Tibial artery (tissue), 4 donors: Measurements from ENCODE around the gene ACBD3.

Source experiments
- DNase-seq, 2 donors: peaks; one replicate each; pipeline ENCODE4 v3.0.0-alpha.2; 2019
- H3K27ac ChIP-seq, 2 donors: fragments of 200-600 bp; sonication (generic) in 1 of 2; 1 replicate in 1 of 2; 2 replicates in 1 of 2; pipeline ENCODE4 v1.5.1; 2018 to 2019; ENCODE audit warnings: mild to moderate bottlenecking in 1 of 2
- H3K27me3 ChIP-seq, 2 donors: fragments of 200-600 bp; sonication (generic) in 1 of 2; one replicate each; pipeline versions ENCODE4 v1.5.1 to v1.6.0; 2016 to 2019
- H3K36me3 ChIP-seq, 3 donors: fragments of 200-600 bp; sonication (generic) in 2 of 3; one replicate each; pipeline ENCODE4 v1.5.1; 2016 to 2019; ENCODE audit warnings: mild to moderate bottlenecking in 2 of 3
- H3K4me1 ChIP-seq, 4 donors: fragments of 200-600 bp; sonication (generic) in 2 of 4; 1 replicate in 3 of 4; 2 replicates in 1 of 4; pipeline ENCODE4 v1.5.1; 2016 to 2019
- H3K4me3 ChIP-seq, 2 donors: fragments of 200-600 bp; sonication (generic) in 1 of 2; 1 replicate in 1 of 2; 2 replicates in 1 of 2; pipeline ENCODE4 v1.5.1; 2018 to 2019; ENCODE audit warnings: mild to moderate bottlenecking in 2 of 2
- H3K9me3 ChIP-seq, 3 donors: fragments of 200-600 bp; sonication (generic) in 1 of 3; one replicate each; pipeline ENCODE4 v1.5.1; 2016 to 2019
- intact Hi-C: fragments of 100-400 bp; cut with DNase I; formaldehyde crosslinking; loops from one replicate; pipeline ENCODE4 v1.15.0; 2023; ENCODE audit warnings: low total_unique reads
- TF ChIP-seq, protein P1 (sequence below), 2 experiments: fragments of 200-600 bp in 1 of 2; fragments of 450-650 bp in 1 of 2; IDR thresholded peaks; one replicate each; pipeline ENCODE4 v1.5.1; 2017 to 2019; ENCODE audit warnings: antibody characterized with exemption in 2 of 2, mild to moderate bottlenecking in 1 of 2, moderate library complexity in 1 of 2

Gene ACBD3

DNA sequence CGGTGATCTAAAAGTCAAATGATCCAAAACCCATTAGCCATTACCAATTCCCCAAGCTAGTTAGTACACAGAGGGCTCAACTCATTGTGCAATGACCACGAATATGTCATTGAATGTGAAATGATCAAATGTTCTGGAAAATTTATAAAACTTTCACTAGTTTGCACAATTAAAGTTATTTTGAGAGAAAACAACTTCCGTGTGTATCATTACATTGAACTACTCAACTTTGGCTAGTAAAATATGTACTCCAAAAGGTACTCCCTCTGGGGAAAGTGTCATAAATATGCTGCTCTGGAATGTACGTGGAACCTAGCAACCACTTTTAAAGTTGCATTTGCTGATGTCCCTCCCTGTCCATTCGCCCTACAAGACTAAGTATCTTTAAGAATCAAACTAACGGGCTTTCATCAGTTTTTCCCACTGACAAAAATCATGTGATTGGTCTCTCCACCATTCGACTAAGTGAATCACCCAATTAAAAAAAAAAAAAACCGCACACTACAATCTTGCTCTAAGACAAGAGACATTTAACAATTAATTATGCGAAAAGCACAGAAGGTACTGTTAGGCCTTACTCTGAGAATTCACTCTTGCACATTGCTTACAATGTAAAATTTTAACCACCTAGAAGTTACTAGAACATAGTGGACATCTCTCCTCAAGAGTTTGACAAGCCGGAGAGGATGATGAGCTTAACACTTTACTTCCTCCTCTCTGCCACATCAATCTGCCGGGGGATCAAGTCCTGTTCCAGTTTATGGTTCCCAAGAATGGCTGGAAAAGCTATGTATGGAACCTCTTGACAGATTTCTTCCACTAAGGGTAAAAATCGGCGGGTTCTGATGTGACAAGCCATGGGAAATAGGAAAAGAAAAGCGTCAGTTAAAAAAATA, 1.2 kb downstream of the ACBD3 start:
- Histone ChIP-seq H3K36me3 (peaks cover 0 to 4% (median 4%) of the 10 kb centered on the region in 3 donors), H3K9me3 (no peaks in the 10 kb centered on the region), H3K4me1 (peaks cover 0 to 59% (median 30%) of the 10 kb centered on the region in 4 donors), H3K4me3 (peak overlapping the region; percentile 90 to 91), H3K27me3 (no peaks in the 10 kb centered on the region), H3K27ac (peak overlapping the region; percentile 93 to 95)
- no peak for DNase-seq
- intact Hi-C loops, result loop anchor here (10.0 kb wide), 1 partner anchor 121 kb away; the partner anchor contains the start of gene H3-3A
- TF ChIP-seq, protein P1, sequence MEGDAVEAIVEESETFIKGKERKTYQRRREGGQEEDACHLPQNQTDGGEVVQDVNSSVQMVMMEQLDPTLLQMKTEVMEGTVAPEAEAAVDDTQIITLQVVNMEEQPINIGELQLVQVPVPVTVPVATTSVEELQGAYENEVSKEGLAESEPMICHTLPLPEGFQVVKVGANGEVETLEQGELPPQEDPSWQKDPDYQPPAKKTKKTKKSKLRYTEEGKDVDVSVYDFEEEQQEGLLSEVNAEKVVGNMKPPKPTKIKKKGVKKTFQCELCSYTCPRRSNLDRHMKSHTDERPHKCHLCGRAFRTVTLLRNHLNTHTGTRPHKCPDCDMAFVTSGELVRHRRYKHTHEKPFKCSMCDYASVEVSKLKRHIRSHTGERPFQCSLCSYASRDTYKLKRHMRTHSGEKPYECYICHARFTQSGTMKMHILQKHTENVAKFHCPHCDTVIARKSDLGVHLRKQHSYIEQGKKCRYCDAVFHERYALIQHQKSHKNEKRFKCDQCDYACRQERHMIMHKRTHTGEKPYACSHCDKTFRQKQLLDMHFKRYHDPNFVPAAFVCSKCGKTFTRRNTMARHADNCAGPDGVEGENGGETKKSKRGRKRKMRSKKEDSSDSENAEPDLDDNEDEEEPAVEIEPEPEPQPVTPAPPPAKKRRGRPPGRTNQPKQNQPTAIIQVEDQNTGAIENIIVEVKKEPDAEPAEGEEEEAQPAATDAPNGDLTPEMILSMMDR (IDR thresholded peaks at IDR 0.05), result no peak

DNA sequence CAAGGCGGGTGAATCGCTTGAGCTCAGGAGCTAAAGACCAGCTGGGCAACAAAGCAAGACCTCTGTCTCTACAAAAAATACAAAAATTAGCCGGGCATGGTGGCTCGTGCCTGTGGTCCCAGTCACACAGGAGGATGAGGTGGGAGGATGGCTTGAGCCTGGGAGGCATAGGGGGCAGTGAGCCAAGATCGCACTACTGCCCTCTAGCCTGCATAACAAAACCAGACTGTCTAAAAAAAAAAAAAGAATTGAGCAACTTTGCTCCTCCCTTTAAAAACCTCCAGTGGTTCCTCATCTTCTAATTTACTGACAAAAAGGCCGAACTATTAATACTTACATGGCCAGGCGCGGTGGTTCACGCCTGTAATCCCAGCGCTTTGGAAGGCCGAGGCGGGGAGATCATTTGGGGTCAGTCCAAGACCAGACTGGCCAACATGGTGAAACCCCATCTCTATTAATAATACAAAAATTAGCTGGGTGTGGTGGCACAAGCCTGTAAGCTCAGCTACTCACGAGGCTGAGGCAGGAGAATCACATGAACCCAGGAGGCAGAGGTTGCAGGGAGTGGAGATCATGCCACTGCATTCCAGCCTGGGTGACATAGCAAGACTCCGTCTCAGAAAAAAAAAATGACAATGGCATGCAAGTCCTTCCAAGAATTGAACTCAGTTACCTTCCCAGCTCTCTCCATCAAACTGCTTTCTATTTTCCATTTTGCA, 4.4 kb downstream of the ACBD3 start:
- H3K4me1 ChIP-seq, result peaks cover 0 to 63% (median 29%) of the 10 kb centered on the region in 4 donors
- peak; percentile 49 to 68 for DNase-seq
- no peaks in the 10 kb centered on the region for H3K27me3 ChIP-seq
- no peaks in the 10 kb centered on the region for H3K9me3 ChIP-seq
- H3K27ac ChIP-seq, result peak overlapping the region in 1 of 2 donors; percentile 52
- TF ChIP-seq, protein P1 (IDR thresholded peaks at IDR 0.05), result peak in 1 of 2 experiments; percentile 24
- peaks cover 0 to 4% (median 4%) of the 10 kb centered on the region in 3 donors for H3K36me3 ChIP-seq
- intact Hi-C loops, result loop anchor here (10.0 kb wide), 1 partner anchor 117 kb away; the partner anchor contains the start of gene H3-3A
- no peak overlapping the region for H3K4me3 ChIP-seq

DNA sequence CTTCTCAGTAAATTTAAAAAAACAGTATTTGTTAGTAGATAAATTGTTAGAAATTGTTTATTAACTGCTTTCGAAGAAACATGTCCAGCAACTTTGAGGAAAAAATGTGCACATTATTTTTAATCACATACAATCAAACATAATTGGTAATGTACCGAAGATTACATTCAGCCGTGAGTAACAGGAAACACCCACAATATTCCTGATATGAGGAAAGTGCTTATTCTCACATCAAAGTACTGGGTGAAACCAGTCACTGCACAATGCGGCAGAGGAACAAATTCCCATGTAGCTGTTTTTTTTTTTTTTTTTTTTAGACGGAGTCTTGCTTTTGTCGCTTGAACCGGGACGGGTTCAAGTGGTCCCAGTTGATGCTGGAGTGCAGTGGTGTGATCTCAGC, 9.7 kb downstream of the ACBD3 start:
- H3K27me3 ChIP-seq, result no peaks in the 10 kb centered on the region
- TF ChIP-seq, protein P1 (IDR thresholded peaks at IDR 0.05), result no peak
- DNase-seq, result no peak
- peaks cover 0 to 33% (median 13%) of the 10 kb centered on the region in 4 donors for H3K4me1 ChIP-seq
- no peaks in the 10 kb centered on the region for H3K9me3 ChIP-seq
- no peak overlapping the region for H3K27ac ChIP-seq
- H3K4me3 ChIP-seq, result no peak overlapping the region
- intact Hi-C loops, result no loop called here
- peaks cover 4 to 7% (median 6%) of the 10 kb centered on the region in 3 donors for H3K36me3 ChIP-seq

DNA sequence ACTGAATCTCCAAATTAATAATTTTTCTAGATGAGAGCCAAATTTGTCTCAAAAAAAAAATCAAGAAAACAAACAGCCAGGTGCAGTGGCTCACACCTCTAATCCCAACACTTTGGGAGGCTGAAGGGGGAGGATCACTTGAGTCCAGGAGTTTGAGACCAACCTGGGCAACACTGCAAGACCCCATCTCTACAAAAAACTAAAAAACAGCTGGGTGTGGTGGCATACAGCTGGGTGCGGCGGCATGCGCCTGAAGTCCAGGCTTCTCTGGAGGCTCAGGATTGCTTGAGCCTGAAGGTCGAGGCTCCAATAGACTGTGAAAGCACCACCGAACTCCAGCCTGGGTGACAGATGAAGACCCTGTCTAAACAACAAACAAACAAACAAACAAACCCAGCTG, 14.0 kb downstream of the ACBD3 start:
- no peak for DNase-seq
- Histone ChIP-seq H3K36me3 (peaks cover 0 to 7% (median 6%) of the 10 kb centered on the region in 3 donors), H3K27ac (no peak overlapping the region), H3K4me1 (peaks cover 0 to 12% (median 6%) of the 10 kb centered on the region in 4 donors), H3K9me3 (no peaks in the 10 kb centered on the region), H3K27me3 (no peaks in the 10 kb centered on the region), H3K4me3 (no peak overlapping the region)
- TF ChIP-seq, protein P1 (IDR thresholded peaks at IDR 0.05), result no peak
- intact Hi-C loops, result no loop called here

DNA sequence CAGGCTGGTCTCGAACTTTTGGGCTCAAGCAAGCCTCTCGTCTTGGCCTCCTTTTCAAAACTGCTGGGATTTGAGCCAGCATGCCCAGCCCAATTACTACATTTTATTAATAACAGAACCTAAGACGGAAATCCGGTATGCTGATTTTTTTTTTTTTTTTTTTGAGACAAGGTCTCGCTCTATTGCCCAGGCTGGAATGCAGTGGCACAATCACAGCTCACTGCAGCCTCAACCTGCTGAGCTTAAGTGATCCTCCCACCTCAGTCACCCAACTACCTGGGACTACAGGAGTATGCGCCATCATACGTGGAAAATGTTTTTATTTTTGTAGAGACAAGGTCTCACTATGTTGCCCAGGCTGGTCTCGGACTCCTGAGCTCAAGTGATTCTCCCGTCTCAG, 20.2 kb downstream of the ACBD3 start:
- intact Hi-C loops, result no loop called here
- no peaks in the 10 kb centered on the region for H3K9me3 ChIP-seq
- TF ChIP-seq, protein P1 (IDR thresholded peaks at IDR 0.05), result no peak
- no peak overlapping the region for H3K4me3 ChIP-seq
- H3K27me3 ChIP-seq, result no peaks in the 10 kb centered on the region
- H3K27ac ChIP-seq, result no peak overlapping the region
- no peak for DNase-seq
- H3K36me3 ChIP-seq, result peaks cover 21 to 37% (median 30%) of the 10 kb centered on the region in 3 donors
- no peaks in the 10 kb centered on the region for H3K4me1 ChIP-seq
